Muscle of leg (tissue), 16 donors: ENCODE results near the gene SPINK13. TPM values are rescaled to one million over a fixed set of nuclear protein-coding genes. Genes with fewer than 3 reads are reported as not detected.

Experiments used
- DNase-seq: peaks from one replicate; pipeline ENCODE4 v3.0.0; 2013
- H3K27ac ChIP-seq: one replicate; pipeline ENCODE4 v1.5.1; 2013; ENCODE audit warnings: mild to moderate bottlenecking, low read length, control low read depth
- H3K27me3 ChIP-seq: one replicate; pipeline ENCODE4 v1.6.1; 2013; ENCODE audit warnings: low read length; ENCODE audit not compliant: control insufficient read depth, insufficient read depth
- H3K36me3 ChIP-seq: one replicate; pipeline ENCODE4 v1.6.1; 2013; ENCODE audit warnings: low read length; ENCODE audit not compliant: control insufficient read depth, insufficient read depth
- H3K4me1 ChIP-seq: one replicate; pipeline ENCODE4 v1.6.1; 2013; ENCODE audit warnings: low read length; ENCODE audit not compliant: control insufficient read depth, insufficient read depth
- H3K4me3 ChIP-seq: one replicate; pipeline ENCODE4 v1.5.1; 2013; ENCODE audit warnings: low read length, control low read depth
- H3K9me3 ChIP-seq: replicated peaks from 2 replicates; pipeline ENCODE4 v1.6.1; 2013; ENCODE audit warnings: low read depth, low read length; ENCODE audit not compliant: control insufficient read depth
- WGBS: methylation state at CpG from one replicate; pipeline ENCODE4 v1.1.5; 2013; ENCODE audit warnings: missing lambda C conversion rate; ENCODE audit not compliant: insufficient coverage; 5-methylcytosine and 5-hydroxymethylcytosine counted together
- long read RNA-seq, 11 donors: transcript quantifications; one replicate each; lab custom pipeline, GENCODE V29; 2026
- polyA plus RNA-seq, 8 donors: library from polyadenylated mRNA; unstranded; fragments of 120-200 nt; gene quantifications; one replicate each; pipeline versions ENCODE4 v1.2.1 to v1.2.3, GENCODE V29; 2013; ENCODE audit warnings: inconsistent platforms in 1 of 8, low replicate concordance in 1 of 8; ENCODE audit not compliant: insufficient read length in 8 of 8, insufficient read depth in 1 of 8
- total RNA-seq: library from RNA; stranded (reverse); fragments of 120-200 nt; gene quantifications from one replicate; pipeline ENCODE4 v1.2.4, GENCODE V29; 2013

SPINK13 gene
- total RNA-seq: not detected
- under 1 TPM in 4 of 8 donors, not detected in 4; 0.24 to 0.48 (median 0.42) TPM for polyA plus RNA-seq
- long read RNA-seq, donor 1: 0 reads
- long read RNA-seq, donor 2: 0 reads
- long read RNA-seq, donor 3: 0 reads
- long read RNA-seq, donor 4: 0 reads
- long read RNA-seq, donor 5: 0 reads
- long read RNA-seq, donor 6: 0 reads
- long read RNA-seq, donor 7: 0 reads
- long read RNA-seq, donor 8: 0 reads
- long read RNA-seq, donor 9: 0 reads
- long read RNA-seq, donor 10: 0 reads
- long read RNA-seq, donor 11: 0 reads

- Histone ChIP-seq H3K4me1 (no peaks in the 10 kb centered on the region), H3K27ac (no peak within 1 kb of the TSS), H3K36me3 (no peaks in the 10 kb centered on the region), H3K4me3 (no peak within 1 kb of the TSS), H3K9me3 (peaks cover 3% of the 10 kb centered on the region), H3K27me3 (no peaks in the 10 kb centered on the region)
- WGBS: 72% methylated on average over 3 of the region's 4 CpGs
- DNase-seq: no peak
Measured at GRCh38 chr5:148268566-148268965, at the start of gene SPINK13. Gene SPINK13, plus strand, starts transcription at chr5:148268794. Its CDS starts 1,279 bp downstream, at chr5:148270073.

GRCh38 chr5:148221508-148221907 lies 47.1 kb upstream of the SPINK13 start:
- WGBS: 60% methylated on average over 2 of the region's 6 CpGs

GRCh38 chr5:148224117-148224742 lies 44.4 kb upstream of the SPINK13 start:
- H3K4me1 ChIP-seq: no peaks in the 10 kb centered on the region
- no peak overlapping the region for H3K4me3 ChIP-seq
- no peaks in the 10 kb centered on the region for H3K27me3 ChIP-seq
- no peak for DNase-seq
- no peak overlapping the region for H3K27ac ChIP-seq
- no peaks in the 10 kb centered on the region for H3K9me3 ChIP-seq
- WGBS: no CpG with 5 or more reads among the region's 2 CpGs
- no peaks in the 10 kb centered on the region for H3K36me3 ChIP-seq

More at GRCh38 chr5:148221508-148221907, 47.1 kb upstream of the SPINK13 start:
- Histone ChIP-seq H3K27me3 (no peaks in the 10 kb centered on the region), H3K4me3 (no peak overlapping the region), H3K9me3 (no peaks in the 10 kb centered on the region), H3K27ac (no peak overlapping the region), H3K4me1 (no peaks in the 10 kb centered on the region), H3K36me3 (no peaks in the 10 kb centered on the region)
- DNase-seq: no peak

- Histone ChIP-seq H3K4me3 (no peak overlapping the region), H3K36me3 (no peaks in the 10 kb centered on the region), H3K27me3 (no peaks in the 10 kb centered on the region), H3K4me1 (no peaks in the 10 kb centered on the region), H3K9me3 (no peaks in the 10 kb centered on the region), H3K27ac (no peak overlapping the region)
- WGBS: no CpG with 5 or more reads among the region's 3 CpGs
- no peak for DNase-seq
Measured at GRCh38 chr5:148228392-148228984, 40.1 kb upstream of the SPINK13 start.

GRCh38 chr5:148229840-148230239 lies 38.8 kb upstream of the SPINK13 start:
- no peak overlapping the region for H3K4me3 ChIP-seq
- no peak for DNase-seq
- no peaks in the 10 kb centered on the region for H3K36me3 ChIP-seq
- H3K9me3 ChIP-seq: no peaks in the 10 kb centered on the region
- no peaks in the 10 kb centered on the region for H3K4me1 ChIP-seq
- no peaks in the 10 kb centered on the region for H3K27me3 ChIP-seq
- H3K27ac ChIP-seq: no peak overlapping the region

GRCh38 chr5:148230240-148230639 lies 38.4 kb upstream of the SPINK13 start:
- no peaks in the 10 kb centered on the region for H3K27me3 ChIP-seq
- no peak overlapping the region for H3K4me3 ChIP-seq
- no peak overlapping the region for H3K27ac ChIP-seq
- no CpG with 5 or more reads among the region's 7 CpGs for WGBS
- H3K36me3 ChIP-seq: no peaks in the 10 kb centered on the region
- H3K4me1 ChIP-seq: no peaks in the 10 kb centered on the region
- H3K9me3 ChIP-seq: no peaks in the 10 kb centered on the region
- no peak for DNase-seq

- no peaks in the 10 kb centered on the region for H3K27me3 ChIP-seq
- WGBS: no CpG with 5 or more reads among the region's 4 CpGs
- no peak for DNase-seq
- H3K36me3 ChIP-seq: no peaks in the 10 kb centered on the region
- H3K4me1 ChIP-seq: no peaks in the 10 kb centered on the region
- no peak overlapping the region for H3K27ac ChIP-seq
- H3K9me3 ChIP-seq: no peaks in the 10 kb centered on the region
- H3K4me3 ChIP-seq: no peak overlapping the region
Measured at GRCh38 chr5:148237785-148238417, 30.7 kb upstream of the SPINK13 start.

- no CpG with 5 or more reads among the region's 2 CpGs for WGBS
- Histone ChIP-seq H3K27me3 (no peaks in the 10 kb centered on the region), H3K9me3 (no peaks in the 10 kb centered on the region), H3K4me1 (no peaks in the 10 kb centered on the region), H3K4me3 (no peak within 1 kb of the TSS), H3K27ac (no peak within 1 kb of the TSS), H3K36me3 (no peaks in the 10 kb centered on the region)
- no peak for DNase-seq
Measured at GRCh38 chr5:148238418-148238794, 30.2 kb upstream of the SPINK13 start, which contains the start of gene MARCOL. Gene MARCOL, plus strand, starts transcription at chr5:148238525. Its CDS starts 73 bp downstream, at chr5:148238598.

GRCh38 chr5:148248894-148249293 lies 19.7 kb upstream of the SPINK13 start:
- Histone ChIP-seq H3K9me3 (no peaks in the 10 kb centered on the region), H3K4me1 (no peaks in the 10 kb centered on the region), H3K36me3 (no peaks in the 10 kb centered on the region), H3K4me3 (no peak overlapping the region), H3K27me3 (no peaks in the 10 kb centered on the region), H3K27ac (no peak overlapping the region)
- DNase-seq: no peak
- no CpG with 5 or more reads among the region's 2 CpGs for WGBS

GRCh38 chr5:148255456-148255855 lies 13.1 kb upstream of the SPINK13 start:
- no peak for DNase-seq
- peaks cover 20% of the 10 kb centered on the region for H3K9me3 ChIP-seq

More at GRCh38 chr5:148255456-148255855, 13.1 kb upstream of the SPINK13 start:
- no peak overlapping the region for H3K27ac ChIP-seq
- no peaks in the 10 kb centered on the region for H3K36me3 ChIP-seq
- no peaks in the 10 kb centered on the region for H3K4me1 ChIP-seq
- H3K27me3 ChIP-seq: no peaks in the 10 kb centered on the region
- no peak overlapping the region for H3K4me3 ChIP-seq
